GM21786 (cell line): Measurements from ENCODE around the gene CTSW.

Source experiments
- ATAC-seq: cut with Tn5 transposase; IDR thresholded peaks from one replicate; pipeline ENCODE4 v1.9.1; 2021; ENCODE audit not compliant: unreplicated experiment

The CTSW gene

GRCh38 chr11:65900899-65901180, 21.2 kb downstream of the CTSW start:
- ATAC-seq, result no peak

- no peak for ATAC-seq
Observed at GRCh38 chr11:65903068-65903481, 23.4 kb downstream of the CTSW start.

- ATAC-seq, result no peak
Observed at GRCh38 chr11:65903715-65904114, 24.1 kb downstream of the CTSW start.

DNA sequence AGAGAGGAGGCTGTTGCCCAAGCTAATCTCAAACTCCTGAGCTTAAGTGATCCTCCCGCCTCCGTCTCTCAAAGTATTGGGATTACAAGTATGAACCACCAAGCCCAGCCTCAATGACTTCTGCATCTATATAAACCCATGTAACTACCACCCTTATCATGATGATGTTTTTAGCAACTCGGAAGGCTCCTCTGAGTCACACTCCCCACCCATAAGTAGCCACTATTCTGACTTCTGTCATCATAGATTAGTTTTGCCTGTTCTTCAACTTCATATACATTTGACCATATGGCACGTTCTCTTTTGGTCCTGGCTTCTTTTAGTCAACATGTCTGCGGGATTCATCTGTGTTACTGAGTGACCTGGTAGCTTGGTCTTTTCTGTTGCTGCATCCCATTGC, 27.0 kb downstream of the CTSW start:
- no peak for ATAC-seq

DNA sequence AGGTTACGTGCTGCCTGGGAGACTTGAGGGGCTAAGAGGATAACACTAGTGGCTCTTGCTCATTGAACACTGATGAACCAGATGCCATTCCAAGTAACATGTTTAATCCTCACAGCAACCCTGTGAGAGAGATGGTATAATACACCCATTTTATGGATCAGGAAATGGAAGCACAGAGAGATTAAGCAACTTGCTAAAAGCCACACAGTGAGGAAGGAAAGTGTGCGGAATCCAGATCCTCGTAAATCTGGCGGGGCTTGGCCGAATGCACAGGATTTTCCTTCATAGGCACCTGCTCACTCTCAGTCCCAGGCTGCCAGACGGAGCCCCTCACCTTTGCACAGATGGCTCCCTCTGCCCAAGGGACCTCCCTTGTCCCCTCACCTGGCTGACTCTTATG, 28.2 kb downstream of the CTSW start:
- ATAC-seq, result no peak

GRCh38 chr11:65911682-65912568, 32.3 kb downstream of the CTSW start:
- no peak for ATAC-seq

DNA sequence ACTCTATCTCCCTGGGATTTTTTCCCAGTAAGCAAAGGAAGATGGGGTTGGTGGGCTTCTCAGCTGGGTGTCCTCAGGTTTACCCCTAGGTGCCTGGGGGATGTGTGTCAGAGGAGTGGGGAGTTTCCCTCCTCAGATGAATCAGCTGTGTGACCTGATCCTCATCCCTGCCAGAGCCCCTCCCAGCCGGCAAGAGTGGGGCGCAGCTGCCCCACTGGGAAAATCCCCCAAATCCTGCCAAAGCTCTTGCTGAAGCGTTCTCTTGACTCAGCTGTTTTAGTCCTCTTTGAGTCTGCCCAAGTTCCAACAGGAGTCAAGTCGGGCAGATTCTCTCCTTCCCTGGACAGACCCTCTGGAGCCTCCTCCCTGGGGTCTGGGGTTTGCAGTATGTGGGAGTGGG, 33.2 kb downstream of the CTSW start:
- ATAC-seq, result no peak

DNA sequence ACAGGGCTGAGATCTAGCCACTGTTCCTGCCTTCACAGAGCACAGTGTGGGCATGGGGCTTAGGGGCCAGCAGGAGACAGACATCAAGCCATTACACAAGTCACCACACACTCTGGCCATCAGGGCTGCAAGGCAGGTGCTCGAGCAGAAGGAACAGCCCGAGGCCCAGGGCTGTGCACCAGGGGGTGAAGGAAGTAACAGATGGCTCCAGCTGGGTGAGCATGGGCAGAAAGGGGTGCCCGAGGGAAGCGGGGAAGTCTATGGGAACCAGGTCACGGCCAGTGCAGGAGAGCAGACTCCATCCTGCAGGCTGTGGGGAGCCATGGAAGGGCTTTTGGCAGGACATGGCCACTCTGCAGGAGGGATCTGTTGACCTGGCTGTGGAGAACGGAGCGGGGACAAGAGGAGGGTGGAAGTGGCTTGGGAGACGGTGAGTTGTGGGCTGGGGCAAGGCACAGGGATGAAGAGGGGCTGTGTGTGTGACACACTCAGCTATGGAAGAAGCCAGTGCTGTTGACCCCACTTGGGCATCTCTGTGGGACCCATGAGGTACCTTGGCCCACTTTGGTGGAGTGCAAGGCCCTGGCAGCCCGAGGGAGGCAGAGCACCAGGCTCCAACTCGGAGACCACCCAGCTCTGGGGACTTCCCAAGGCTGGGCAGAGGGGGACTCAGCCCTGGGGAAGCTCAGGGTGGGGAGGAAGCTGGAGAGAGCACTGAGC, 35.6 kb downstream of the CTSW start:
- no peak for ATAC-seq

DNA sequence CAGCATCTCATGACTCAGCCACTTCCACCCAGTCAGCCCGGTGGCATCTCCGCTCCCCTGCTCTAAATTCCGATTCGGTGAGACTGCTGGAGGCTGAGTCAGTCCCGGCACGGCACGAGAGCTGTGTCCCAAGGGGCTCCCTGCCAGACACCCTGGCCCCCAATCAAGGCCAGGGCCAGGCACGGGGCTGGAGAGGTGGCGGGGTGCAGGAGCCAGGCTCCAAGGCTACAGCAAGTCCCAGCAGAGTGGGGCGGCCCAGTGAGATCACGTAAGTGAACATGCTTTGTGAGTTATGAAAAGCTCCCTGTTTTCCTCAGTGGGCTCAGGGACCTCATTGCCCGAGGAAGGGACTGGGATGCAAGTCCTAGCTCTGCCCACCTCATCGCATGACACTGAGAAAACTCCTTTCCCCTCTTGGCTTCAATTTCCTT, 36.2 kb downstream of the CTSW start:
- no peak for ATAC-seq

GRCh38 chr11:65916391-65916790, 36.8 kb downstream of the CTSW start:
- no peak for ATAC-seq

GRCh38 chr11:65917077-65917433, 37.4 kb downstream of the CTSW start:
- ATAC-seq, result no peak

- no peak for ATAC-seq
Observed at GRCh38 chr11:65917434-65918210, 38.0 kb downstream of the CTSW start.

DNA sequence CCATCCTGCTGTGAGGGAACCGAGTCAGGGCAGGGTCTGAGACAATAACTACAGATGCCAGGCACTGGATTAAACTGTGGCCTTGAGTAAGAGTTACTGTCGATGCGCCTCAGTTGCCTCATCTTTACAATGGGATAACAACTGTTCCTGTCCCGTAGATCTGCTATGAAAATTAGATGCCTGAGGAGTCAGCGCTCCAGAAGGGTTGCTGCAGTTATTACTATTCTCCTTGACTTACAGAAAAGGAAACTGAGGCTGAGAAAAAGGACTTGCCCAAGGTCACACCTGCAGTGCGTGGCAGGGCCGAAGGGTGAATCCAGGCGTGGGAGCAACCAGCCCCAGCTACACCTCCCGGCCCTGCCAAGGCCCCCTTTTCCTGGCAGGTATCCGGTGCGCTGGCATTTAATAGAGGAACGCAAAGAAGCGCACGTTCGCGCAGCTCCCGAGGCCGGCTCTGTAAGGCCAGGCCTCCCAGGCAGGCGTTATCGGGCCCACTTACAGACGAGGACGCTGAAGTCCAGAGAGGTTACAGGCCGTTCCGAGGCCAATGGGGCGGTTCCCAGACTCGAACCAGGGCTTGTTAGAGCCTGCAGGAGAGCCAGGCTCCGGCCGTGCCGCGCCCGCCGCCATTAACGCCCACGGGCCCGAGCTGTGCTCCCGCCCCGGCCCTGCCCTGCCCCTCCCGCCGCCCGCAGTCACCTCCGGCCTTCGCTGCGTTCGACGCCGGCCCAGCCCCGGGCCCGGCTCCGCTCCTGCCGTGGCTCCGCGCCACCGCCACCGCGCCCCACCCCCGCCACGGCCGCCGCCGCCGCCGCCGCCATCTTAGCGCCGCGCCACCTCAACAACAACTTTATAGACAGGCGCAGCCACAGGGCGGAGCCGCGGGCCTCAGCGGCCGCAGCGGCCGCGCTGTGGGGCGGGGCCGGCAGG, 38.8 kb downstream of the CTSW start, which contains the start of gene C11orf68:
TSS of gene C11orf68 (minus strand) at position 852 of the 930 bp plus-strand sequence. CDS start at position 821, 31 bp downstream.
- peak; percentile 46 for ATAC-seq

- ATAC-seq, result peak; percentile 89
Observed at GRCh38 chr11:65919141-65919572, 39.5 kb downstream of the CTSW start, which contains the start of gene DRAP1. Gene DRAP1 (plus strand): TSS chr11:65919426. CDS start chr11:65919502, 76 bp downstream.

GRCh38 chr11:65919573-65920371, 40.1 kb downstream of the CTSW start:
- ATAC-seq, result peak; percentile 30

DNA sequence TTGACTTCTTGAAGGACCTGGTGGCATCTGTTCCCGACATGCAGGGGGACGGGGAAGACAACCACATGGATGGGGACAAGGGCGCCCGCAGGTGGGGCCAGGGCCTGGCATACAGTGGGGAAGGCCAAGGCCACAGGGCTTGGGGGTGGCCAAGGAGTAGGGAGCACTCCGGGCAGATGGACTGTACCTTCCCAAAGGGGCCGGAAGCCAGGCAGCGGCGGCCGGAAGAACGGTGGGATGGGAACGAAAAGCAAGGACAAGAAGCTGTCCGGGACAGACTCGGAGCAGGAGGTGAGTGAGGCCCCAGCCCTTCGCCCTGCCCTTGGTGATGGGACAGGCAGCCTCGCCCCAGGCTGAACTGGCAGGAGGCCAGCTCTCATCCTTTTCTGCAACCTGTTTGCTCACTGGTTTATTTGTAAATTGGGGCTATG, 40.8 kb downstream of the CTSW start:
- no peak for ATAC-seq

DNA sequence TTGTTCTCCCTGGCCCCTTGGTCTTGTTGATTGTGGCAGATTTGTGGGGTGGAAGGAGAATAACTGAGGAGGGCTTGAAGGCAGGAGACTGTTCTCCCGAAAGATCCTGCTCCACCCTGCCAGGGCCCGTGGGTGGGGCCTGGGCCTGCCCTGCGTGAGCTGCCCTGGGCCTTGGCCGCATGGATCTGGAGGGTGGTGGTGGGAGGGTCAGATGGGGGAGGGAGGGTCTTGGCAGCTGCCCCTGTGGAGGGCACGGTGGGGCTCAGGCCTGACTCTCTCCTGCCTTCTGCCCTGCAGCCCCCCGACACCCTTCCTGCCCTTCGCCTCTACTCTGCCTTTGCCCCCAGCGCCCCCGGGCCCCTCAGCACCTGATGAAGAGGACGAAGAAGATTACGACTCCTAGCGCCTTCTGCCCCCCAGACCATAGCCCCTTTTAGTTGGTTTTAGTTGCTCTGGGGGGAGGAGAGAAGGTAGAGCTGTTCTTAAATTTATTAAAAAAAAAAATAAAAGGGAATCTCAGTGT, 41.5 kb downstream of the CTSW start:
- ATAC-seq, result no peak

GRCh38 chr11:65921876-65922275, 42.2 kb downstream of the CTSW start:
- ATAC-seq, result no peak

DNA sequence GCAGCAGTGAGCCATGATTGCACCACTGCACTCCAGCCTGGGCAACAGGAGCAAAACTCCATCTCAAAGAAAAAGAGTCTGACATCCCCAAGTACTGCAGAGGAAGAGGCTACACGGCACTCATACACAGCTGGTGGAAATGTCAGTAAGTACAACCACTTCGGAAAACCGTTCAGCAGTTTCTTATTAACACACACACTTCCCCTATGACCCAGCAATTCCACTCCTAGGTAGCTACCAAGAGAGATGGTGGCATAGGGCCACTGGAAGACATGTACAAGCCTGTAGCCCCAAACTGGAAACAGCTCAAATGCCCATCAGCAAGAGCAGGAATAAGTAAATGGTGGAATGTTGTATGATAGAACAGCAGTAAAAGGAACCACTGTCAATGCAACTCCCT, 42.9 kb downstream of the CTSW start:
- ATAC-seq, result no peak
